Measurements from ENCODE around the gene HNRNPK.
A peak's percentile ranks its signal among the peaks of the same experiment; 100 is the strongest.

DNA sequence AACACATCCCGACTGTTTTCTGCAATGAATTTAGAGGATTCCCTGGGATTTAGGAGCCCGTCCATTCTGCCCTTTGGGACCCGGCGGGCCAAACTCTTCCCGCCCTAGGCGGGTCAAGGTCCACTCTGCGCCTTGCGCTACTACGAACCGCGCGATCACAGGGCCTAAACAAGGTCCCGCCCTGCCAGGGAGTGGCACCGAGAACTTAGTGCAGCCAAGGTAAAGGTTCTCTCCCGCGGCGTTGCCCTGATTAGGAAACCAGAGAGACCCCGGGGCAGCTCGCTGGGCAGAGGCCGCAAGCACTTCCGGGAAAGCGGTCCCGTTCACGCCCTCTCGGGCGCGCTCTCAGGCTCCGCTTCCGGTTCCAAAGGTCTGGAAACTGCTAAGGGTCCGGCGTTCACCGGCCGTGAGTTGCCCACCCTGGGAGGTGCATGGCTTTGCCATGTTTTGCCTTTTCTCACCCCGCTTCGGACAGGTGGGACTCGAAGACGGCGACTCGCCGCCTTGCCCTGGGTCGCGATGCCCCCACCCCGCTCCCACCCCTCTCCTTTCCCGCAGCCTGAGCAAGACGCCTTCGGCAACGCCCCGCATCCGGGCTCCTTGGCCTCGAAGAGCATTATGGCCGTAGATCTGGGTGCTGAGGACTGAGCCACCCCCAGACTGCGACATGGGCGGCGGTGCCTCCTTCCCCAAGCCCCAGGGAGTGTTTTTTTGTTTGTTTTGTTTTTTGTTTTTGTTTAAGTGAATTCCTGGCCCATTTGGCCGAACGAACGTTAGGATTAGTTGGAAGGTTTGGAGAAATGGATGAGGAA, 23.4 kb downstream of the HNRNPK start:
- TF ChIP-seq, protein P1, sequence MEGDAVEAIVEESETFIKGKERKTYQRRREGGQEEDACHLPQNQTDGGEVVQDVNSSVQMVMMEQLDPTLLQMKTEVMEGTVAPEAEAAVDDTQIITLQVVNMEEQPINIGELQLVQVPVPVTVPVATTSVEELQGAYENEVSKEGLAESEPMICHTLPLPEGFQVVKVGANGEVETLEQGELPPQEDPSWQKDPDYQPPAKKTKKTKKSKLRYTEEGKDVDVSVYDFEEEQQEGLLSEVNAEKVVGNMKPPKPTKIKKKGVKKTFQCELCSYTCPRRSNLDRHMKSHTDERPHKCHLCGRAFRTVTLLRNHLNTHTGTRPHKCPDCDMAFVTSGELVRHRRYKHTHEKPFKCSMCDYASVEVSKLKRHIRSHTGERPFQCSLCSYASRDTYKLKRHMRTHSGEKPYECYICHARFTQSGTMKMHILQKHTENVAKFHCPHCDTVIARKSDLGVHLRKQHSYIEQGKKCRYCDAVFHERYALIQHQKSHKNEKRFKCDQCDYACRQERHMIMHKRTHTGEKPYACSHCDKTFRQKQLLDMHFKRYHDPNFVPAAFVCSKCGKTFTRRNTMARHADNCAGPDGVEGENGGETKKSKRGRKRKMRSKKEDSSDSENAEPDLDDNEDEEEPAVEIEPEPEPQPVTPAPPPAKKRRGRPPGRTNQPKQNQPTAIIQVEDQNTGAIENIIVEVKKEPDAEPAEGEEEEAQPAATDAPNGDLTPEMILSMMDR (IDR thresholded peaks at IDR 0.05) = no peak
- TF ChIP-seq POLR2AphosphoS5 (IDR thresholded peaks at IDR 0.05) (peak; percentile 21 to 80 (median 67)), POLR2A (IDR thresholded peaks at IDR 0.05) (peak; percentile 67)
